NCI-H526 treated with DMSO at 0.1 percent for 48 hours (cell line): ENCODE results near the gene HOXD10.

Source experiments
- DNase-seq: peaks from one replicate; lab custom pipeline; 2025; lab: John Stamatoyannopoulos, UW

Gene HOXD10

GRCh38 chr2:176123411-176124109, 7.0 kb downstream of the HOXD10 start:
- no peak for DNase-seq

GRCh38 chr2:176124110-176124946, 7.8 kb downstream of the HOXD10 start:
- DNase-seq = no peak

- DNase-seq = no peak
These were observed 8.6 kb downstream of the HOXD10 start for GRCh38 chr2:176124947-176125771.

GRCh38 chr2:176125772-176126054, 9.1 kb downstream of the HOXD10 start:
- no peak for DNase-seq

GRCh38 chr2:176126929-176127773, 10.6 kb downstream of the HOXD10 start:
- peak; percentile 41 for DNase-seq

- no peak for DNase-seq
These were observed 11.1 kb downstream of the HOXD10 start for GRCh38 chr2:176127774-176128072.

GRCh38 chr2:176128172-176128981, 11.8 kb downstream of the HOXD10 start:
- DNase-seq = peak; percentile 94

- DNase-seq = peak; percentile 86
These were observed 12.6 kb downstream of the HOXD10 start, which contains the start of gene HOXD8 for GRCh38 chr2:176128982-176129796. Gene HOXD8 (plus strand): TSS chr2:176129705. CDS start chr2:176130367, 662 bp downstream.

GRCh38 chr2:176129813-176130146, 13.2 kb downstream of the HOXD10 start:
- DNase-seq = peak; percentile 73

GRCh38 chr2:176130147-176130956, 13.8 kb downstream of the HOXD10 start:
- DNase-seq = peak; percentile 73

GRCh38 chr2:176130957-176131847, 14.6 kb downstream of the HOXD10 start:
- DNase-seq = peak; percentile 64

GRCh38 chr2:176131848-176132158, 15.2 kb downstream of the HOXD10 start:
- no peak for DNase-seq

- peak; percentile 74 for DNase-seq
These were observed 15.9 kb downstream of the HOXD10 start for GRCh38 chr2:176132205-176133171.

- DNase-seq = peak; percentile 56
These were observed 16.8 kb downstream of the HOXD10 start for GRCh38 chr2:176133389-176133788.

- peak; percentile 93 for DNase-seq
These were observed 17.5 kb downstream of the HOXD10 start for GRCh38 chr2:176134035-176134434.

GRCh38 chr2:176135035-176135440, 18.5 kb downstream of the HOXD10 start:
- DNase-seq = peak; percentile 30
